ENCODE results near the gene PCDHGA2. TPM values are rescaled to one million over a fixed set of nuclear protein-coding genes. Genes with fewer than 3 reads are reported as not detected.
"Not testable (repeated sequence)": the region's sequence is repeated elsewhere in the genome, so short reads cannot be mapped to it uniquely, and the experiment has no call there.

PCDHGA2 gene
- total RNA-seq, 1 experiment from 2014 or later = 0.96 TPM

DNA sequence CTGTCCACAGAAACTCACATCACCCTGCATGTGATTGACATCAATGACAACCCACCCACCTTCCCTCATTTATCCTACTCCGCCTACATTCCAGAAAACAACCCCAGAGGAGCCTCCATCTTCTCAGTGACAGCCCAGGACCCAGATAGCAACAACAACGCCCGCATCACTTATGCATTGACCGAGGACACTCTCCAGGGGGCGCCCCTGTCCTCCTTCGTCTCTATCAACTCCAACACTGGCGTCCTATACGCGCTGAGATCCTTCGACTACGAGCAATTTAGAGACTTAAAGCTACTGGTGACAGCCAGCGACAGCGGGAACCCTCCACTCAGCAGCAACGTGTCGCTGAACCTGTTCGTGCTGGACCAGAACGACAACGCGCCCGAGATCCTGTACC, 6.8 kb downstream of the PCDHGA2 start:
- DNase-seq (ENCODE audit: low spot score) (no peak), ATAC-seq (peak; percentile 25; the same call in 1 of the 2 replicates)
- ChIA-PET CTCF (interaction anchor here (0.7 to 4.0 kb wide), 5 partner anchors 68 to 163 kb away, joined by 4 to 22 read pairs (median 4); partner anchors contain the start of genes PCDHB10, PCDHB14, PCDHB15 and PCDHGA10), POLR2A (no interaction called here)
- H3K4me1 Mint-ChIP-seq = peaks cover 4% of the 10 kb centered on the region
- H3K4me3 Mint-ChIP-seq = no peak overlapping the region
- H3K27ac Mint-ChIP-seq = no peak overlapping the region
- H3K9me3 Mint-ChIP-seq = peaks cover 47% of the 10 kb centered on the region
- no peaks in the 10 kb centered on the region for H3K27me3 Mint-ChIP-seq (ENCODE audit: low read depth)
- TF ChIP-seq GTF2I (CRISPR knock-in tag; conservative IDR thresholded peaks at IDR 0.05) (no peak), CREB1 (CRISPR knock-in tag; IDR thresholded peaks at IDR 0.05) (no peak), NFYB (CRISPR knock-in tag; conservative IDR thresholded peaks at IDR 0.05; ENCODE audit: low read depth) (no peak), HMGXB4 (CRISPR knock-in tag; IDR thresholded peaks at IDR 0.05) (no peak), HMGA2 (CRISPR knock-in tag; IDR thresholded peaks at IDR 0.05) (no peak), CBFB (CRISPR knock-in tag; IDR thresholded peaks at IDR 0.05; ENCODE audit: low read depth) (no peak), ETV6 (CRISPR knock-in tag; IDR thresholded peaks at IDR 0.05) (no peak), AFF4 (CRISPR knock-in tag; IDR thresholded peaks at IDR 0.05; ENCODE audit: borderline replicate concordance) (no peak), NFE2L1 (CRISPR knock-in tag; IDR thresholded peaks at IDR 0.05) (no peak)
- TF ChIP-seq, protein P1, sequence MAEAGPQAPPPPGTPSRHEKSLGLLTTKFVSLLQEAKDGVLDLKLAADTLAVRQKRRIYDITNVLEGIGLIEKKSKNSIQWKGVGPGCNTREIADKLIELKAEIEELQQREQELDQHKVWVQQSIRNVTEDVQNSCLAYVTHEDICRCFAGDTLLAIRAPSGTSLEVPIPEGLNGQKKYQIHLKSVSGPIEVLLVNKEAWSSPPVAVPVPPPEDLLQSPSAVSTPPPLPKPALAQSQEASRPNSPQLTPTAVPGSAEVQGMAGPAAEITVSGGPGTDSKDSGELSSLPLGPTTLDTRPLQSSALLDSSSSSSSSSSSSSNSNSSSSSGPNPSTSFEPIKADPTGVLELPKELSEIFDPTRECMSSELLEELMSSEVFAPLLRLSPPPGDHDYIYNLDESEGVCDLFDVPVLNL (CRISPR knock-in tag; IDR thresholded peaks at IDR 0.05; ENCODE audit: borderline replicate concordance, low read depth) = no peak
- TF ChIP-seq, protein P2, sequence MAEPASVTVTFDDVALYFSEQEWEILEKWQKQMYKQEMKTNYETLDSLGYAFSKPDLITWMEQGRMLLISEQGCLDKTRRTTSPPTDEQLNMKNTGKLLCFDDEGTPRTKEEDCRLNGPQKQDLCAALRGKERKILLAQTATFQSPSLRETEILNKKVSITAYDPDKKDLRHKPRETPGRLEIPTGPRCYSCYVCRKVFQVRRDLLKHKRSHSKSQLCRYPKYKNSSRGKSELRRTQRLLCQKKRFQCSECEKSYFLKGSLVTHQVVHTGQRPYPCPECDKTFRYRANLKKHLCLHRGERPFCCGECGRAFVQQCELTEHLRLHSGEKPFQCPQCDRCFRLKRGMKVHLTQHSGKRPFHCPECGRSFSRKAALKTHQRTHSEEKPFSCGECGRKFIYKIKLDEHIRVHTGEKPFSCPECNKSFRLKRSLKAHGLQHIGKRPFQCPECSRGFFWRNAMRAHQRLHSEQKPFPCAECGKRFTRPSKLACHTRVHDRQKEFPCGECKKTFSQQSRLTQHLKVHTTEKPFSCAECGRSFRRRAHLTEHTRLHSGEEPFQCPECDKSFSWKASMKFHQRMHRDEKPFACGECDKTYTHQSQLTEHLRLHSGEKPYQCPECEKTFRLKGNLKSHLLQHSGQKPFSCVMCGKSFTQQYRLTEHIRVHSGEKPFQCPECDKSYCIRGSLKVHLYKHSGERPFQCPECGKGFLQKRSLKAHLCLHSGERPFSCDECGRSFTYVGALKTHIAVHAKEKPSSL (CRISPR knock-in tag; conservative IDR thresholded peaks at IDR 0.05) = no peak
- peaks cover 45% of the 10 kb centered on the region for H3K36me3 Mint-ChIP-seq

DNA sequence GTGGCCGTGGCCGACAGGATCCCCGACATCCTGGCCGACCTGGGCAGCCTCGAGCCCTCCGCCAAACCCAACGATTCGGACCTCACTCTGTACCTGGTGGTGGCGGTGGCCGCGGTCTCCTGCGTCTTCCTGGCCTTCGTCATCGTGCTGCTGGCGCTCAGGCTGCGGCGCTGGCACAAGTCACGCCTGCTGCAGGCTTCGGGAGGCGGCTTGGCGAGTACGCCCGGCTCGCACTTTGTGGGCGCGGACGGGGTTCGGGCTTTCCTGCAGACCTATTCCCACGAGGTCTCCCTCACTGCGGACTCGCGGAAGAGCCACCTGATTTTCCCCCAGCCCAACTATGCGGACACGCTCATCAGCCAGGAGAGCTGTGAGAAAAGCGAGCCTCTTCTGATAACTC, 7.5 kb downstream of the PCDHGA2 start:
- not testable (repeated sequence) for ATAC-seq
- CTCF ChIA-PET = interaction anchor here (0.7 to 4.0 kb wide), 3 partner anchors 67 to 123 kb away, joined by 4 to 22 read pairs (median 8); partner anchors contain the start of genes PCDHB14, PCDHB15 and PCDHGA10

DNA sequence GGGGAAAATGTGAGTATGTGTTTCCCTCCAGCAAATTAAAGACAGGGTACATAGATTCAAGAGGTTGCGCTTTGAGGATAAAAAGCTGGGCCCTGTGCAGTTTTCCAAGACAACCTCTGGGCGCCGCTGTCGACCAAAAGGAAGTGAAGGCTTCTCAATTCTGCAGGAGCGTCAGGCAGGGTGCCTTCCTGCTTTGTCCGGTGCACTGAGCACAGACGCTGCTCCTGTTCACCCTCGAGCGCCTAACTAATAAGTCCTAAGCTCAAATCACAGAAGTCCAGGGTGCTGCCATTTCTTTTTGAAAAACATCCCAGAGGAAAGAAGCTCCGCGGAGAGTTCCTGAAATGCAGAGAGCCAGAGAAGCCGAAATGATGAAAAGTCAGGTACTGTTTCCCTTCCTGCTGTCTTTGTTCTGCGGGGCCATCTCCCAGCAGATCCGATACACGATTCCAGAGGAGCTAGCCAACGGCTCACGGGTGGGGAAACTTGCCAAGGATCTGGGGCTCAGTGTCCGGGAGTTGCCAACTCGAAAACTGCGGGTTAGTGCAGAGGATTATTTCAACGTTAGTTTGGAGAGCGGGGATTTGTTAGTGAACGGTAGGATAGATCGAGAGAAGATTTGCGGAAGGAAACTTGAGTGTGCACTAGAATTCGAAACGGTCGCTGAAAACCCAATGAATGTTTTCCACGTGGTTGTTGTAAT, 11.5 kb downstream of the PCDHGA2 start, which contains the start of gene PCDHGB1:
Gene PCDHGB1, plus strand, starts transcription at position 183 of the 703 bp plus-strand sequence. Its CDS starts 162 bp downstream, at position 345.
- peak; percentile 86 for DNase-seq (ENCODE audit: low spot score)
- ChIA-PET POLR2A (interaction anchor here (0.6 kb wide), 1 partner anchor 286 kb away, joined by 3 read pairs; no protein-coding TSS in a partner anchor), CTCF (interaction anchor here (0.7 to 3.7 kb wide), 45 partner anchors 8 to 269 kb away, joined by 3 to 27 read pairs (median 6); partner anchors contain the start of genes DIAPH1, PCDHB10, PCDHB11 and PCDHB13)
- ATAC-seq = peak; percentile 96
- H3K27ac Mint-ChIP-seq = peak within 1 kb of the TSS; percentile 47; the same call in 1 of the 2 replicates
- peaks cover 3% of the 10 kb centered on the region for H3K27me3 Mint-ChIP-seq (ENCODE audit: low read depth)
- H3K36me3 Mint-ChIP-seq = peaks cover 54% of the 10 kb centered on the region
- H3K4me1 Mint-ChIP-seq = peaks cover 2% of the 10 kb centered on the region
- 0 out of 2 replicates have a peak, but pooled peaks have one; percentile 25 for TF ChIP-seq SP1 (CRISPR knock-in tag; conservative IDR thresholded peaks at IDR 0.05)
- TF ChIP-seq NR3C1 (CRISPR knock-in tag; conservative IDR thresholded peaks at IDR 0.05; ENCODE audit: low read depth) = no peak
- no peak for TF ChIP-seq ZNF317 (CRISPR knock-in tag; IDR thresholded peaks at IDR 0.05; ENCODE audit: borderline replicate concordance, low read depth)
- TF ChIP-seq CTCF (IDR thresholded peaks at IDR 0.05) = peak; percentile 50
- no peak for TF ChIP-seq NR1H2 (CRISPR knock-in tag; IDR thresholded peaks at IDR 0.05)
- peaks cover 52% of the 10 kb centered on the region for H3K9me3 Mint-ChIP-seq
- peak within 1 kb of the TSS; percentile 72 for H3K4me3 Mint-ChIP-seq

More for the DNA sequence above, 7.5 kb downstream of the PCDHGA2 start:
- H3K4me3 Mint-ChIP-seq; DNase-seq (ENCODE audit: low spot score); POLR2A ChIA-PET; H3K27ac Mint-ChIP-seq; H3K4me1 Mint-ChIP-seq; H3K27me3 Mint-ChIP-seq (ENCODE audit: low read depth): not testable (repeated sequence)
- Mint-ChIP-seq H3K9me3 (peaks cover 49% of the 10 kb centered on the region), H3K36me3 (peaks cover 48% of the 10 kb centered on the region)

Data from WTC11 (cell line).